K562 (cell line): Measurements from ENCODE around the gene SYPL2. TPM values are rescaled to one million over a fixed set of nuclear protein-coding genes. Genes with fewer than 3 reads are reported as not detected.

ENCODE experiments used
- CREB5 ChIP-seq: fragments of 250-450 bp; sonication (Bioruptor Pico); IDR thresholded peaks from 2 replicates; pipeline ENCODE4 v1.5.0; 2020; ENCODE audit warnings: mild to moderate bottlenecking
- CTBP1 ChIP-seq: fragments of 450-650 bp; IDR thresholded peaks from 2 replicates; pipeline ENCODE4 v1.6.1; 2016; ENCODE audit warnings: borderline replicate concordance
- EGR1 ChIP-seq: fragments of 450-650 bp; conservative IDR thresholded peaks from 2 replicates; pipeline ENCODE4 v1.6.1; 2017; ENCODE audit warnings: mild to moderate bottlenecking
- MGA ChIP-seq: fragments of 450-650 bp; IDR thresholded peaks from 2 replicates; pipeline ENCODE4 v1.6.1; 2016; ENCODE audit warnings: mild to moderate bottlenecking, moderate library complexity
- SAFB2 ChIP-seq: fragments of 200-400 bp; formaldehyde crosslinking; IDR thresholded peaks from 2 replicates; pipeline ENCODE4 v1.6.1; 2018; ENCODE audit warnings: borderline replicate concordance, low read length, low read depth, moderate library complexity; ENCODE audit not compliant: severe bottlenecking
- polyA plus RNA-seq, 8 experiments: library from polyadenylated mRNA; depleted of rRNA in 4 of 8; stranded (reverse) in 5 of 8; unstranded in 3 of 8; fragments of >200 nt; fragmentation: Nextera tagmentation in 2 of 8; fragmentation: Illumina TruSeq in 1 of 8; extraction: Ambion mirVana in 2 of 8; extraction: Trizol in 1 of 8; gene quantifications; 2 replicates each; pipeline versions ENCODE4 v1.2.1 to v1.2.3, GENCODE V29; 2011 to 2014; ENCODE audit warnings: inconsistent platforms in 1 of 8, missing spikeins in 1 of 8
- total RNA-seq, 7 experiments: library from RNA; depleted of rRNA in 6 of 7; stranded (reverse); fragments of >200 nt in 6 of 7; fragmentation: Illumina TruSeq in 2 of 7; extraction: Trizol in 2 of 7; gene quantifications; 2 replicates each; pipeline versions ENCODE4 v1.2.1 to v1.2.3, GENCODE V29; 2011 to 2021; ENCODE audit warnings: low replicate concordance in 1 of 7

The SYPL2 gene
- total and polyA plus RNA-seq, 9 of the 15 experiments (the other 6 are each of a cell fraction or from before 2014, with no cell fraction given), result 0.03 to 0.20 (median 0.07) TPM; not detected in 2

DNA sequence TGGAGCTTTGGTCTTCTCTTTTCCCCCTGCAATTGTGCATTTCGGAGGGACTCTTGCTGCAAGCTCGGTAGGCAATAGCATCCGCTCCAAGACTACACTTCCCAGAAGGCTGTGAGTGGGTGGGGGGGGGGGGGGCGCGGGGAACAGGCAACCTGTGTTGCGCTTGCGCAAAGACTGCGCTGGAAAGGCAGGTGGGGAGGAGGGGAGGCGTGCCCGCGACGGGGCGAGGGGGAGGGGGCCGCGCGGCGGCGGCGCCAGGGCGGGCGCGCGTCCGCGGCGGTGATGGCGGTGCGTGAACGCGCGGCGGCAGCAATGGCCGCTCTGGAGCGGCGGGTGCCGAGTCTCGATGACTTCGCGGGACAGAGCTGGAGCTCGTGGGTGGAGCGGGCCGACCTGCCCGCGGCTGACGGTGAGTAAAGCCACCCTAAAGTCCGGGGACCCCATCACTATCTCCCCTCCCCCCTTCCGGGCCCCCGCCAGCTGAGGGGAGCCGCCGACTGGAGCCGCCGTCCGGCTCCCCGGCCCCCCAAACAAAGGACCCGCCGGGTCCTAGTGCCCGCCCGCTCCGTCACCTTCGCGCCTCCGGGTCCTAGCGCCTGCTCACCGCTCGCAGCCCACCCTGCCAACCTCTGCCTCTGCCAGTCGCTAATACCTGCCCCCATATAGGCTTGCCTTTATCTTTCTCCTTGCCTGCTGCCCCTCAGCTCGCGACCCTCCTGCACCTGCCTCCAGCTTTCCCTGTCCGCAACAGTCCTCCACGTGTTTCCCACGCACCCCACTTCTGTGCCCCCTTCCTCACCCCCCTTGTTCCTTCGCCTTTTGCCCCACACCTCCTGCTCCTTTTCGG, 17.5 kb downstream of the SYPL2 start, which contains the start of gene ATXN7L2 (continued):
- TF ChIP-seq CREB5 (CRISPR knock-in tag) (no peak), EGR1 (peak; percentile 63), CTBP1 (peak; percentile 84), MGA (peak; percentile 97), SAFB2 (no peak)
